Activated CD4-positive, alpha-beta T cell treated with anti-CD3 and anti-CD28 coated beads, Interleukin-10, Interleukin-2, amounts not matched to agents 100 ng/mL and 50 ng/mL, durations not matched to agents 16 hours and 8 hours (primary cell): ENCODE results near the gene TAF1.
"Not testable (repeated sequence)": the region's sequence is repeated elsewhere in the genome, so short reads cannot be mapped to it uniquely, and the experiment has no call there.

ENCODE experiments used
- DNase-seq: peaks from one replicate; pipeline ENCODE4 v3.0.0-alpha.2; 2020

TAF1 gene

DNA sequence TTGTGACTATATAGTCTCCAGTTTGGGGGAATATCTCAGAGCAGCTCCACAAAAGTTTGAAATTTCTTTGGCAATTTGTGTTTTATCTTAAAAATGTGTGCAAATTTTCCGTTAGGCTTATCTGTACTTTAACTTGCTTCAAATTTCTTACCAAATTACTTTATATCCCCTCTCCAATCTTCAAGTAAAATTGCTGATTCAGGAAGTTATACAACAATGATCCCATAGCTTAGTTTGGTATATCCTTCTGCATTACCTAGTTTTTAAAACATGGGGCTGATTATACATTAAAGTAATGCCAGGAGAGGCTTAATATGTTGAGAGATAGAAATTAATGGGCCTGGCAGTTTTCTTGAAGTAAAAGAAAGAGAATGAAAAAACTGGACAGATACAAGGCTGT is 66.6 kb downstream of the TAF1 start:
- DNase-seq: no peak

DNA sequence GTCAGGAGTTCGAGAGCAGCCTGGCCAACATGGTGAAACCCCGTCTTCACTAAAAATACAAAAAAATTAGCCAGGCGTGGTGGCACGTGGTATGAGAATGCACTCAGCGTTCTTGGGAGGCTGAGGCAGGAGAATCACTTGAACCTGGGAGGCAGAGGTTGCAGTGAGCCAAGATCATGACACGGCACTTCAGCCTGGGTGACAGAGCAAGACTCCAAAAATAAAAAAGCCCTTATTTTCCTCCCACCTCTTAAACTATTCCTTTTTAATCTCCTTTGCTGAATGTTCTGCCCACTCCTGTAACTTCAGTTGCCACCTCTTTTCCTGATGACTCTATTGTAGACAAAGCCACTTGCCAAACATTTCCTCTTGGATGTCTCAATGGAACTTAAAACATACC is 72.6 kb downstream of the TAF1 start:
- DNase-seq: no peak

DNA sequence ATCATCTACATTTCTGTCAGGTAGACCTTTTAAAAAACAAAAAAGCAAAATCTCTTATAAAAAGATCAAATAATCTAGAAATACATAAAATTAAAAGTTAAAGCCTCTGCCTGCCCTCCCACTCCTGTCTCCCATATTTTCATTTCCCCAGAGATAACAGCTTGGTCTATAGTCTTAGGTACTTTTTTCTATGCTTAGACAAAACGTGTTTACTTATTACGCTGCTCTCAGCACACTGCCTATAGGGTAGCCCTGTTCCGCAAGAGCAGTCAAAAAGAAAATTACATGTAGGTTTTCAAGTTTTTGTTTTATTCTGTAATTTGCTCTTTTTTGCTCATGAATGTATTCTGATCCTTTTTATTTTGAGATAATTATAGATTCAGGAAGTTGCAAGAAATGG is 73.3 kb downstream of the TAF1 start:
- DNase-seq: no peak

DNA sequence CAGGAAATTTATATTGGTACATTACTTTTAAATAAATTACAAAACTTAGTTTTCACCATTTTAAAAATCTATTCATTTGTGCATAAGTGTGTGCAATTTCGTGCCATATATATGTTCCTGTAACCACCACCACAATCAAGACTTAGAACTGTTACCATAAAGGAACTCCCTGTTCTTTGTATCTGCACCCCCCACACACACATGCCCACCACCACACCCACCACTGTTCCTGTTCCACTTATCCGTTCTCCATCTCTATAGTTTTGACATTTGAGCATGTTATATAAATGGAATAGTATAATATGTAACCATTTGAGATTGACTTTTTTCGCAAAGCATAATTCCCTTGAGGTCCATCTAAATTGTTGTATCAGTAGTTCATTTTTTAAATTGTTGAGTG is 73.7 kb downstream of the TAF1 start:
- no peak for DNase-seq

DNA sequence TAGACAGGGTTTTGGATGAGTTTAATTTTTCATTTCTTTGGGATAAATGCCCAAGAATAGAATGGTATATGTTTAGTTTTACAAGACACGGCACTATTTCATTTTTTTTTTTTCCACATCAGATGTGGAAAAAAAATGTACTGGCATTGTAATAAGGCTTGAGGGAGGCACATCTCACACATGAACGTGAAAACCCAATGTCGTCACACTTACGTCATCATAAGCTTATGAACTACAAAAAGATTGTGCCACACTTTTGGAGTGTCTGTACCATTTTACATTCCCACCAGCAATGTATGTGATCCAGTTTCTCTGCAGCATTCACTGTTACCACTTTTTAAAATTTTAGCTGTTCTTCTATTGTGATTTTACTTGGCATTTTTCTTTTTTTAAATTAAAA is 74.2 kb downstream of the TAF1 start:
- DNase-seq: no peak

DNA sequence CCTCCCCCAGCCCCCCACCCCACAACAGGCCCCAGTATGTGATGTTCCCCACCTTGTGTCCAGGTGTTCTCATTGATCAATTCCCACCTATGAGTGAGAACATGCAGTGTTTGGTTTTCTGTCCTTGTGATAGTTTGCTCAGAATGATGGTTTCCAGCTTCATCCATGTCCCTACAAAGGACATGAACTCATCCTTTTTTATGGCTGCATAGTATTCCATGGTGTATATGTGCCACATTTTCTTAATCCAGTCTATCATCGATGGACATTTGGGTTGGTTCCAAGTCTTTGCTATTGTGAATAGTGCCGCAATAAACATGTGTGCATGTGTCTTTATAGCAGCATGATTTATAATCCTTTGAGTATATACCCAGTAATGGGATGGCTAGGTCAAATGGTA is 75.7 kb downstream of the TAF1 start:
- not testable (repeated sequence) for DNase-seq

DNA sequence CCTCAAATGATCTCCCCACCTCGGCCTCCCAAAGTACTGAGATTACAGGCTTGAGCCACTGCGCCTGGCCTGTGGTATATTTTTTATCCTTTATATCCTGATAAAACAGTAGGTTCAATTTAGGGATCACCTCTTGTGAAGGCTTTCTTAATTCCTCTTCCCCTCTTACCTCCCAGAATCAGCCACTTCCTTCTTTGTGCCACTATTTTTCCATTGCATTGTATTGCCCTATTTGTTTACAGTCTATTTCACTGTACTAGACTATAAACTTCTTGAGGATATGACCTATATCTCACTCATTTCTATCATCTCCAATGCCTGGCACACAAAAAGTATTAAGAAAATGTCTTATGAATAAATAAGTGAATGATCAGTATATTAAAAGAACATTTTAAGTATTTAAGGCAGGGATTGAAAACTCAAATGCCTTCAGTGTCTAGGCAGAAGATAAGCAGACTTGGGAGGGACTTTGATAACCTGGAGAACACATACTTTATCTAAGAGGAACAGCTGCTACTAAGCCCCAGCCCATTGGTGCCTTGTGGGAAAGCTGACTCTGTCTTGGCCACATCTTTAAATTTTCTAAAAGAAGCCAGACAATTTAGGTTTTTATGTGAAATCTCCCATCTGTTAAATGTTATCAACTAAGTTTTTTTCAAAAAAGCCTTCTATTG is 84.4 kb downstream of the TAF1 start:
- no peak for DNase-seq

DNA sequence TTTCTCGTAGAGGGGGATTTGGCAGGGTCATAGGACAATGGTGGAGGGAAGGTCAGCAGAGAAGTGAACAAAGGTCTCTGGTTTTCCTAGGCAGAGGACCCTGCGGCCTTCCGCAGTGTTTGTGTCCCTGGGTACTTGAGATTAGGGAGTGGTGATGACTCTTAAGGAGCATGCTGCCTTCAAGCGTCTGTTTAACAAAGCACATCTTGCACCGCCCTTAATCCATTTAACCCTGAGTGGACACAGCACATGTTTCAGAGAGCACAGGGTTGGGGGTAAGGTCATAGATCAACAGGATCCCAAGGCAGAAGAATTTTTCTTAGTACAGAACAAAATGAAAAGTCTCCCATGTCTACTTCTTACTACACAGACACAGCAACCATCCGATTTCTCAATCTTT is 85.4 kb downstream of the TAF1 start:
- not testable (repeated sequence) for DNase-seq

DNA sequence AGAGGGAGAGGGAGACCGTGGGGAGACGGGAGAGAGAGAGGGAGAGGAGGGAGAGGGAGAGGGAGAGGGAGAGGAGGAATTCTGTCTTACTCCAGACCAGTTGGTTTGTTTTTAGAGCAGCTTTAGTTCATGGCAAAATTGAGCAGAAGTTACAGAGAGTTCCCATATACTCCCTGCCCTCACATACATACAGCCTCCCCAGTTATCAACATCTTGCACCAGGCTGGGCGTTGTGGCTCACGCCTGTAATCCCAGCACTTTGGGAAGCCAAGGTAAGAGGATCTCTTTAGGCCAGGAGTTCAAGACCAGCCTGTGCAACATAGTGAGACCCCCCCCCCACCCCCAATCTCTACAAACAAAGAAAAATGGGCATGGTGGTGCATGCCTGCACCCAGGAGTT is 86.9 kb downstream of the TAF1 start:
- no peak for DNase-seq

DNA sequence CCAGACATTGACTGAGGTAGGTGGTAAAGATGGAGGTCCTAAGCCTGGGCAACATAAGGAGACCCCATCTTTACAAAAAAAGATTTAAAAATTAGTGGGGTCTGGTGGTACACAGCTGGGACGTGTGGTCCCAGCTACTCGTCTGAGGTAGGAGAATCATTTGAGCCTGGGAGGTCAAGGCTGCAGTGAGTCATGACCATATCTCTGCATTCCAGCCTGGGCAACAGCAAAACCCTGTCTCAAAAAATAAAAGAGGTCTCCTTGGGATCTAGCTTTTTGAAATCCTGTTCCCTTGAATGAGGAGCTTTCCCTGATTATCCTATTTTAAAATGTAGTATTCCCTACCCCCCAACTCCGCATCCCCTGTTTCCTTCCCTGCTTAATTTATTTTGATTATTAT is 88.1 kb downstream of the TAF1 start:
- DNase-seq: no peak

DNA sequence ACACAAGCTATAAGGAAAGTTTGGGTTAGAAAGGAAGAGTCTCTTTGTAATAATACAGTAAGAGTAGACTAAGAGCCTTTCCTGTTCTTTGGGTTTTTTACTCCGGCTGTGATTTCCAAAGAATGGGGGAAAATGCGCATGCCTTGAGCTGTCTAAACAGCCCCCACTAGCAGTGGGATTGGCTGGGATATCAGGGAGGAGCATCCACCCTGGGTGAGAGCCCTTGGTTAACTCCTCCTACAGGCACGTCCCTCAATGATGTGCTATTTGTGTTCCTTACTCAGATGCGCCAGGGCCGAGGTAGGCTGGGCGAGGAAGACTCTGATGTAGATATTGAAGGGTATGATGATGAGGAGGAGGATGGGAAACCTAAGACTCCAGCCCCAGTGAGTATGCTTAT is 92.7 kb downstream of the TAF1 start:
- DNase-seq: no peak

DNA sequence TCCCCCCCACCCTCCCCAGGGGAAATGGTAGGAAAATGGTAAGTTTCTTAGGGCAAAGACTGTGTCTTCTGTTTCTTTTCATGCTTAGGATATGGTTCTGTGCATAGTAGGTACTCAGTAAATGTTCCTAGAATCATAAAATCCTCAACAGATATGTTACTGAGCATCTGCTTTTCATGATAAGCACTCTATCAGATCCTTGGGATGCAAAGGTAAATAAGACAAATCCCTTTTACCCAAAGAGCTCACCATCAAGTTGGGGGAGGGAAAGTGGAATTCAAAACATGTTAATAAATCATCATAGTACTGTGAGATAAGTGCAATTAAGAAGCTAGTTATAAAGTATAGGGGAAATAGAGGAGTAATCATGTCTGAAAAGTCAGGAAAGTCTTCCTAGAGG is 98.8 kb downstream of the TAF1 start:
- no peak for DNase-seq

DNA sequence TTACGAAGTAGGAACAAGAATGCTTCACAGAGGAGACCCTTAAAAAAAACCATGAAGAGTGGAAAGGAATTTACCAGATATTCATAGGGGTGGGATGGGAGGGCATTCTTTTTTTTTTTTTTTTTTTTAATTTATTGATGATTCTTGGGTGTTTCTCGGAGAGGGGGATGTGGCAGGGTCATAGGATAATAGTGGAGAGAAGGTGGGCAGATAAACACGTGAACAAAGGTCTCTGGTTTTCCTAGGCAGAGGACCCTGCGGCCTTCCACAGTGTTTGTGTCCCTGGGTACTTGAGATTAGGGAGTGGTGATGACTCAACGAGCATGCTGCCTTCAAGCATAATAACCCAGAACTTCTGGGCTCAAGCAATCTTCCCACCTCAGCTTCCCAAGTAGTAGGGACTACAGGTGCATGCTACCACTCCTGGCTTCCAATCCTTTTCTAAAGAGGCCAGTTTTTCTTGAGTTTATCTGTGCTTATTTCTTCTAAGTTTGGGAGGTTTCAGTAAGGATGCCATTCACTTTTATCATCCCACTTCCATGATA is 100.9 kb downstream of the TAF1 start:
- DNase-seq: no peak

DNA sequence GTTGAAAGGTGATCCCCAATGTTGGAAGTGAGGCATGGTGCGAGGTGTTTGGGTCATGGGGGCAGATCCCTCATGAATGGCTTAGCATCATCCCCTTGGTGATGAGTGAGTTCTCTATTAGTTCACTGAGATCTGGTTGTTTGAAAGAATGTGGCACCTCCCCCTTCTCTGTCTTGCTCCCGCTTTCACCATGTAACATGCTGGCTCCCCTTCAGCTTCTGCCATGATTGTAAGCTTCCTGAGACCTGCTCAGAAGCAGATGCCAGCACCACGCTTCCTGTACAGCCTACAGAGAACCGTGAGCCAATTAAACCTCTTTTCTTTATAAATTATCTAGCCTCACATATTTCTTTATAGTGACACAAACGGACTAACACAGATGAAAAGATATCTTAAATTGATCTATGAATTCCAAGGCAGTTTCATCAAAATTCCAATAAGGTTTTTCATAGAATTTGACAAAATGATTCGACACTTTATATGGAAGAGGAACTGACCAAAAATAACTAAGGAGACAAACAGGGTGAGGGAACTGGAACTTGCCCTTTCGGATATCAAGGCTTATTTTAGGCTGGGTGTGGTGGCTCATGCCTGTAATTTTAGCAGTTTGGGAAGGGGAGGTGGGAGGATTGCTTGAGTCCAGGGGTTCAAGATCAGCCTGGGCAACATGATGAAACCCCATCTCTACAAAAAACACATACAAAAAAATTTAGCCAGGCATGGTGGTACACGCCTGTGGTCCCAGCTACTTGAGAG is 109.8 kb downstream of the TAF1 start:
- DNase-seq: no peak

DNA sequence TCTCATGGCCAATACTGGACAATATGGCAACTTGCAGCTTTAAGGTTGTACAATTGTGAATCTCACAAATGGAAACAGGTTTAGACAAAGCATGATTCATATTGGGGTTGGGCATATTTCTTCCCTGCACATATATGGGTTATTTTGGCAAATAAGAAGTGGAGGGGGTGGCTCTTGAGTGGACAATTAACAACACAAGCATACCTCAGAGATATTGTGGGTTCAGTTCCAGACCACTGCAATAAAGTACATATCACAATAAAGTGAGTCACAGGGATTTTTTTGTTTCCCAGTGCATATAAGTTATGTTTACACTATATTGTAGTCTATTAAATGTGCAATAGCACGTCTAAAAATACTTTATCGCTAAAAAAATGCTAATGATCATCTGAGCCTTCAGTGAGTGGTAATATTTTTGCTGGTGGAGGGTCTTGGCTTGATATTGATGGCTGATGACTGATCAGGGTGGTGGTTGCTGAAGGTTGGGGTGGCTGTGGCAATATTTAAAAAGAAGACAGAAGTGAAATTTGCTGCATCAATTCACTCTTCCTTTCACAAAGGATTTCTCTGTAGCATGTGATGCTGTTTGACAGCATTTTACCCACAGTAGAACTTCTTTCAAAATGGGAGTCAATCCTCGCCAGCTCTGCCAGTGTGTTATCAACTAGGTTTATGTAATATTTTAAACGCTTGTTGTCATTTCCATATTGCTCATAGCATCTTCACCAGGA is 116.2 kb downstream of the TAF1 start:
- DNase-seq: no peak

DNA sequence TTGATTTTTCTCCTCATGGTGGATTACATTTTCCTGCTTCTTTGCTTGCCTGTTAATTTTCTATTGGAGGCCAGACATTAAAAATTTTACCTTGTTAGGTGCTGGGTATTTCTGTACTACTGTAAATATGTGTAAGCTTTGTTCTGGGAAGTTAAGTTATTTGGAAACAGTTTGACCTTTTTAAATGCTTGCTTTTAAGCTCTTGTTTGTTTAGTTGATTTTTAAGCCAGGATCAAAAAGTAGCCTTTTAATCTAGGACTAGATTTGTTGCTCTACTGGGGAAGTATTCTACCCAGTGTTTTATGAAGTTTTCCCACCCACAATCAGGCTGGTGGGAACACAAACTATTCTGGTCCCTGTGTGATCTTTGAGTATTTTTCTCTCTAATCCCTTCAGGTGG is 121.7 kb downstream of the TAF1 start:
- no peak for DNase-seq

DNA sequence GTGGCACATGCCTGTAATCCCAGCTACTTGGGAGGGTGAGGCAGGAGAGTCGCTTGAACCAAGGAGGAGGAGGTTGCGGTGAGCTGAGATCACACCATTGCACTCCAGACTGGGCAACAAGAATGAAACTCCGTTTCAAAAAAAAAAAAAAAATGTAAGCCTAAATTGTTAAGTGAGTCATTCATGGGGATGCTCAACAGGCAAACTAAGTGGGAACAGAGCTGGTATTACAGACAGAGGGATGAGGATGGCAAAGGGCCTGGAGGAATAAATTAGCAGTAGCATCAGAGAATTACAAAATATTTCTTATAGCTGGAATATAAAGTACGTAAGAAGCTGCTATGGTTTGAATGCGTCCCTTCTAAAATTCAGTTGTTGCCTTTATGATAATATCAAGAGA is 123.4 kb downstream of the TAF1 start:
- no peak for DNase-seq

DNA sequence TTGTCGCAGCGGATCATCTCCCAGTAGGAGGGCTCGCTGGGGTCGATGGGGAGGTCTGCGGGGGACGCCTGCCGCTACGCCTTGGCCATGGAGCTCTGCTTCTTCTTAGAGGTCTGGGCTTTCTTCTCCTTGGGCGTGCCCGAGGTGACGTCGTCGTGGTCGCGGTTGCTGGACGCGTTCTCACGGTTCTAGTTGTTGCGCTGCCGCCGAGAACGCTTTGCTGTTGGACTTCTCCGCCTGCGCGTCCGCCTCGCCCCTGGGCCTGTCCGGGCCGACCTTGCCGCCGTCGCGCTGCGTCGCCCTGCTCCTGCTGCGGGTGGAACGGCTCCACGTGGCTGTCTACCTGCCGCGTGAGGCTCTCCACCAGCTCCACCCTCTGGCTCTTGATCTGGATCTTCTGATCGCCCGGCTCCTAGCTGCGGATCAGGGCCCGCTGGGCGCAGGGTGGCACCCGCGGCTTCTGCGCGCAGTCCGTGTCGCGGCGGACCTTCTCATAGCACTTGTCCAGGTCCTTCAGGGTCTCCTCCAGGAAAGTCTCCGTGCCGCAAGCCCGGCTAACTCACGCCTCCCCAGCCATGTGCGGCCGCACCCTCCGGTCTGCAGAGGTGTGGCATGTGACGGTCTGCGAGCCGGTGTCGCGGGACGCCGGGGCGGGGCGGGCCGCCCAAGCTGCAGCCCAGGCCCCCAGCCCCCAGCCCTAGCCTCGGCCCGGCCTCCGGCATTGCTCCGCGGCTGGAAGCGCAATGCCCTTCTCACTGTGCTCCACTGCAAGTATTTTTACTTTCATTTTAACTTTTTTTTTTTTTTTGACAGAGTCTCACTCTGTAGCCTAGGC is 126.3 kb downstream of the TAF1 start:
- DNase-seq: peak; percentile 50

DNA sequence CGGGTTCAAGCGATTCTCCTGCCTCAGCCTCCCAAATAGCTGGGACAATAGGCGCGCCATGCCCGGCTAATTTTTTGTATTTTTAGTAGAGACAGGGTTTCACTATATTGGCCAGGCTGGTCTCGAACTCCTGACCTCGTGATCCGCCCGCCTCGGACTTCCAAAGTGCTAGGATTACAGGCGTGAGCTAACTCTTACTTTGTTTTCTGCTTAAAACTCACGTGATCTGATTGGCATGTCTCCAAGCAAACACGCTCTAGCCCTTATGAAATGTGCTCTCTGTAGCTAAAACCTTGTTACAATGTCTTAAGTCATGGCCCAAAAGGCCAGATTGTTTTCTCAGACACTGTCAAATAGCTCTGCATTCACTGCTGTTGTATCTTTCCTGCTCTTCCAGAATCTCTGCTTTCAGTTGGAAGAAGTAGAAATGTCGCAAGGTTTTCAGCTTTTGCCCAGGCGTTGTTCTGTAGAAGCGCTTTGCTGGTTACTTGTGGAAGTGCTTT is 127.0 kb downstream of the TAF1 start:
- DNase-seq: no peak

DNA sequence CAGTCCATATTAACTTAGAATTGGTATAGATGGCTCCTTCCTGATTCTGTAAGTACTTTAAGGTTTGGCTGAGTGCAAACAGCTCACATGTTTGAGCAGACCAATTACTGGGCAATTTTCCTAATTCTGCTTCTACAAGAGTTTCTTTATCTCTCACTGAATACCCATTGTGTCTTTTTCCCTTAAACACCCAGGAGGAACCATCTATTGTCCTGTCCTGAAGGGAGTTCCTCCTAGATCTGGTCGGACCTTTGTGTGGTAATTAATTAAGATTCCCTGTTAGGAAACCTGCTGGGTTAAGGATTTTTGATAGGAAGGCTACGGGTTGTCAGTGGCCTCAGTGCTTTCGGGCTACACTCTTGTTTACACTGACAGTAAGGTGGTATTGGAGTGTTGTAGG is 129.8 kb downstream of the TAF1 start:
- not testable (repeated sequence) for DNase-seq

DNA sequence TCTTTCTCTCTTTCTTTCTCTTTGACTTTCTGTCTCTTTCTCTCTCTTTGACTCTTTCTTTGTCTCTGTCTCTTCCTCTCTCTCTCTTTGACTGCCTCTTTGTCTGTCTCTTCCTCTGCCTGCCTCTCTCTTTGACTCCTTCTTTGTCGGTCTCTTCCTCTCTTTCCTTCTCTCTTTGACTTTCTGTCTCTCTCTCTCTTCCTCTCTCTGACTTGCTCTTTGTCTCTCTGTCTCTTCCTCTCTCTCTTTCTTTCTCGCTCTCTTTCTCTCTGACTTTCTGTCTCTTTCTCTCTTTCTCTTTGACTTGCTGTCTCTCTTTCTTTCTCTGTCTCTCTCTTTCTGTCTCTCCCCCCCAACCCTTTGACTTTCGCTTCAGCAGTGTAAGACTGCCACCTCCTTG is 130.3 kb downstream of the TAF1 start:
- DNase-seq: no peak

DNA sequence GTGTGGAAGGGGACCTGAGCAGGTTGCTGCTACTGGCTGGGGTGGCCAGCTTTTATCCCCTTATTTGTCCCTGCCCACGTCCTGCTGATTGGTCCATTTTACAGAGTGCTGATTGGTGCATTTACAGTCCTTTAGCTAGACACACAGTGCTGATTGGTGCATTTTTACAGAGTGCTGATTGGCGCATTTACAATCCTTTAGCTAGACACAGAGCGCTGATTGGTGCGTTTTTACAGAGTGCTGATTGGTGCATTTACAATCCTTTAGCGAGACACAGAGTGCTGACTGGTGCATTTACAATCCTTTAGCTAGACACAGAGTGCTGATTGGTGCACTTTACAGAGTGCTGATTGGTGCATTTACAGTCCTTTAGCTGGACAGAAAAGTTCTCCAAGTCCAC is 135.9 kb downstream of the TAF1 start:
- not testable (repeated sequence) for DNase-seq

DNA sequence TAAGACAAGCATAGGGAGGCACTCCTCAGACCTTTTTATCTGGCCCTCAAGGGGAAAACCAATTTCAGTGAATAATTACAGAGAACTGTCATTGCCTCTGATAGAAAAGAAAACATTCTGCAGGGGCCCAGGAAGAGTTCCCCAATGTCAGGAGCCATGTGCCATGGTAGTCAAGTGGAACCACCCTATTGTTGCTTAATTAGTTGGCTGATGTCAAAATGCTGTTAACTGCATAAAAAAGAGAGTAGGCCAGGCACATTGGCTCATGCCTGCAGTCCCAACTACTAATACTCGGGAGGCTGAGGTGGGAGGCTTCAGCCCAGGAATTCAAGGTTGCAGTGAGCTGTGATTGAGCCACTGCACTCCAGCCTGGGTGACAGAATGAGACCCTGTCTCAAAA is 138.2 kb downstream of the TAF1 start:
- no peak for DNase-seq
